GM18520 (cell line): ENCODE measurements around the gene AKAP13.

ENCODE experiments used
- ATAC-seq: cut with Tn5 transposase; IDR thresholded peaks from one replicate; pipeline ENCODE4 v1.9.1; 2021; ENCODE audit not compliant: unreplicated experiment

AKAP13 gene

DNA sequence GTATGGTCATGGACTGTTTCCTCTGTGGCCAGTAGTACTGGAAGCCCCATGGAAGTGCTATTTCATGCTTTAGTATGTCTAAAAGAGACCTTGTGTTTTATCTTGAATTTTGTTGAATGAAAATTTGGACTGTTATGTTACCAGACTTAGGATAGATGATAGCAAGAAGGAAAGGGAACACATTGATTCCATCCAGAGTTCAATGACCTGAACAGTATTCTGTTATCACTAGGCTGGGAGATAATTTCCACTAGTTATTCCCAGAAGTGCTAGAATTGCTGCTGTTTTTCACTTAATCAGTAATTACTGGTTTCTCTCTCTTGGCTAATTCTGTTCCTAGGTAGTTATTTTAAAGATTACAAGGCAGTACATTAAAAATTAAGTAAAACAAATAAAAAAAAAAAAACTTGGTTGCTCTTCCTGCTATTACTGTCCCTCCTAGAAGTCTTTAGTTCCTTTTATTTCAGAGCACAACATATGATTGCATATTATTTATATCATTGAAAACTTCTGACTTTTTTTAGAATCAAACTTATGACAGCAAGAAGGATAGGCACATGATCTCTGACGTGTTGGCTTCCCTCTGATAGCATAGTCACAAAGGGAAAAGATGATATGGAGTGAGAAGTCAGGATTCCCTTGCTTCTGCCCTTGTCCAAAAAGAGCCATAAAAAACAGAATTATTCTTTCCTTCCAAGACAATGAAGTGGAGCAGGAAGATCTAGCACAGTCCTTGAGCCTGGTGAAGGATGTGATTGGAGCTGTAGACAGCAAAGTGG is 342.2 kb downstream of the AKAP13 start:
- no peak for ATAC-seq

DNA sequence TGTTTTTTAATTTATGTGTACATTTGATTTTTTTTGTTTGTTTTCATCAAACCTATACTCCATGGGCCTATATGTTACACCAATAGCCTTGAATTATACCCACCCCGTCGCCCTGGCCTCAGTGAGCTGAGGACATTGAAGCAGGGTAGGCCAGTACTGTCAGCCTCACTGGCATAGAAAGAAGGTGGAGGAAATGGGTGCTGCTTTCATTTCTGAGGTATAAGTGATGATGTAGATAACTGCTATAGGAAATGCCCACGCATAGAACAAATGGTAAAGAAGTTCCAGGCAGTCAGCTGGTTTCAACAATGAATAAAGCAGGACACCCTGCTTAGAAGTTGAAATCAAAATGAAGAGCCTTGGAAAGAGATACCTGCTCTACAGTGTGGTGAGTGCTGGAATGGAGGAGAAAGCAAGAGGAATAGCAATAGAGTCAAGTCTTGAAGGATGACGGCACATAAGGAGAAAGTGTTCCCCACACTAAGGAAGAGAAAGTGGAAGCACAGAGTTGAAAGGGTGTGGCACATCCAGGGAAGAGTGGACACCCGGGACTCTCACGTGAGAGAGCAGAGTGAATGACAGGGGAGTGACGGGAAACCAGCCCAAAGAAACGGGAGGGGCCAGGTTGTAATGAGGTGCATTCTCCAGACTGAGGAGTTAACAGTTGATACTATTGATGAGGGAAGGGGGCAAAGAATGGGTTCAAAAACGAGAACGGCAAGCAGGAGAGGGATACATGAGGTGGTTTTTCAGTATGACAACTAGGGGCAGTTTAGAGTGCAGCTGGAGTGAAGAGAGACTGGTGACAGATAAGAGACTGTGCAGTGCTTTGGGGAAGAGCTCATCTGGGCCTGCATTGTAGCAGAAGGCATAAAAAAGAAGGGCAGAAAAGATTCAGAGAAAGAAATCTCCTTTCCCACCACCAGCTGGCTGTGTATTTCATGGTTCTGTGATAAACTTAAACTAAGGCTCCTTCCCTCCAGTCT is 343.9 kb downstream of the AKAP13 start:
- ATAC-seq: no peak

DNA sequence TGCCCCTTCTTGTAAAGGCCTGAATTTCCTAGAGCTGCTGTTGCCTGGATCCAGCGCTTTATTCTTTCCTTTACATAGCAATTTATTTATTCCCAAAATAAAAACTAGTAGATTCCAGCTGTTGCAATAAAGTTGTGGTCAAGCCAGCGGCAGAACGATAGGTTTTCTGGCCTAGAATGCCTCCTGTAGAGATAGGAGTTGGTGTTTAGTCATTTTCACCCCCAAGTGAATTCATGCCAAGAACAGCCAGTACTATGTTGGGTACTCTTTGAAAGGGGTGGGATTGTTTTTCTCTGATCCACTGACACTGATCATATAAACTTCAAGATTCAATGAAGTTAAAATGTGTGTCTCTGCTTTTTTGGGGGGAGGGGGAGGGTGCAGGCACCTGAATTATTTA is 344.6 kb downstream of the AKAP13 start:
- no peak for ATAC-seq

DNA sequence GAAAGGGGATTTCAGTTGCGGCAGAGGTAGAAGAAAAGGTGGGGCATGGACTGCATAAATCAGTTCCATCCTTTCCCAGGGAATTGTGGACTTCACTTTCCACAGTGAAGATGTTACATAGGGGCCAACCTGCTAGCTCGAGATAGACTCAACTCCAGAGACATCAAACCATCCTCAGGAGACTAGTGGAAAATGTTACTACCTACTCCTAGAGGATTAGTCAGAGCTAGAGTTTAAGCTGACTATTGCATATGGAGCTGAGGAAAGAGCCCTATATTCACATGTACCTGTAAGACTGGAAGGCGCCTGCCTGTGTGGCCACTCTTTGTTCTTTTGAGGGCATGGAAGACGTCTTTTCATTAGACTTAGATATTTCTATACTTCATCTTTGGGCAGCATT is 345.2 kb downstream of the AKAP13 start:
- no peak for ATAC-seq

- ATAC-seq: no peak
These were observed 346.1 kb downstream of the AKAP13 start for GRCh38 chr15:85726454-85726853.

GRCh38 chr15:85727068-85727467 is 346.7 kb downstream of the AKAP13 start:
- ATAC-seq: no peak

- ATAC-seq: no peak
These were observed 349.8 kb downstream of the AKAP13 start for GRCh38 chr15:85730001-85730820.

GRCh38 chr15:85733416-85733815 is 353.0 kb downstream of the AKAP13 start:
- no peak for ATAC-seq

DNA sequence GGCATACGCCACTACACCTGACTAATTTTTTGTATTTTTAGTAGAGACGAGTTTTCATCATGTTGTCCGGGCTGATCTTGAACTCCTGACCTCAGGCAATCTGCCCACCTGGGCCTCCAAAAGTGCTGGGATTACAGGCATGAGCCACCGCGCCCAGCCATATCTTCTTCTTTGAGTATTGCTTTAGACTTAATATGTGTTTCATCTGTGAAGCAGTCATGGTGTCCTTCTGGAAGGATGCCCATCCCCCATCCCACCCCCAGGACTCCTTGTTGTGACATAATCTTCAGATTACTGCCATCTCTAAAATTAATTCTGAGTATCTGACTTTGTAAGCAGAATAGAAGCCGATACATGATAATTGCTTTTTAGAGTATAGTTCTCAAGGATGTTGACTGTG is 356.7 kb downstream of the AKAP13 start:
- ATAC-seq: no peak

DNA sequence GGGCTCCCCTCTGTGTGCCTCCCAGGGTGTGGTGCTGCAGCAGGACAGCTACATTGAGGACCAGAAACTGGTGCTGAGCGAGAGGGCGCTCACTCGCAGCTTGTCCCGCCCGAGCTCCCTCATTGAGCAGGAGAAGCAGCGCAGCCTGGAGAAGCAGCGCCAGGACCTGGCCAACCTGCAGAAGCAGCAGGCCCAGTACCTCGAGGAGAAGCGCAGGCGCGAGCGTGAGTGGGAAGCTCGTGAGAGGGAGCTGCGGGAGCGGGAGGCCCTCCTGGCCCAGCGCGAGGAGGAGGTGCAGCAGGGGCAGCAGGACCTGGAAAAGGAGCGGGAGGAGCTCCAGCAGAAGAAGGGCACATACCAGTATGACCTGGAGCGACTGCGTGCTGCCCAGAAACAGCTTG is 360.6 kb downstream of the AKAP13 start:
- ATAC-seq: no peak

DNA sequence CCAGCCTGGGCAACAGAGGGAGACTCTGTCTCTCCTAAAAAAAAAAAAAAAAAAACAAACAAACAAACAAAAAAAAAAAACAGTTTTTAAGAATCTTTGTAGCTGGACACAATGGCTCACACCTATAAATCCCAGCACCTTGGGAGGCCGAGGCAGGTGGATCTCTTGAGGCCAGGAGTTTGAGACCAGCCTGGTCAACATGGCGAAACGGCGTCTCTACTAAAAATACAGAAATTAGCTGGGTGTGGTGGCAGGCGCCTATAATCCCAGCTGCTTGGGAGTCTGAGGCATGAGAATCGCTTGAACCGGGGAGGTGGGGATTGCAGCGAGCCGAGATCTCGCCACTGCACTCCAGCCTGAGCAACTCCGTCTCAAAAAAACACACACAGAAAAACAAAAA is 361.3 kb downstream of the AKAP13 start:
- ATAC-seq: no peak

- no peak for ATAC-seq
These were observed 361.9 kb downstream of the AKAP13 start for GRCh38 chr15:85742186-85742821.

- no peak for ATAC-seq
These were observed 363.1 kb downstream of the AKAP13 start for GRCh38 chr15:85743392-85744055.

DNA sequence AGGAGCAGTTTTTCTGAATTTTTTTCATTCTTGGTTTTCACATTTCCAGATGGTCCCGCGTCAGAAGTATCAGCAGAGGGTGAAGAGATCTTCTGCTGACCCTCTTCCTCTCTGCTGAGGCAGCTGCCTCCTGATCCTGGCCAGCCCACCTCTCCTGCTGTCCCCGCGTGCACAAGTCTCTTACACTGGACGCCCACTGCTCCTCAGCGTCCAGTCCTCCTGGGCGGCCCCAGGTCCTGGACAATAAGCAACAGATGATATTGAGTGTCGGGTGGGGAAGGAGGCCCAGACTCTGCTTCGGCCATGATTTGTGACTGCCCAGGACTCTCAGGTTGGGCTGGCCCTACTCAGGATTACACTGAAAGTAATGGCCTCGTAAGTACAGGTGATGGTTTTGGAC is 364.2 kb downstream of the AKAP13 start:
- ATAC-seq: no peak

GRCh38 chr15:85745023-85745422 is 364.6 kb downstream of the AKAP13 start:
- no peak for ATAC-seq

DNA sequence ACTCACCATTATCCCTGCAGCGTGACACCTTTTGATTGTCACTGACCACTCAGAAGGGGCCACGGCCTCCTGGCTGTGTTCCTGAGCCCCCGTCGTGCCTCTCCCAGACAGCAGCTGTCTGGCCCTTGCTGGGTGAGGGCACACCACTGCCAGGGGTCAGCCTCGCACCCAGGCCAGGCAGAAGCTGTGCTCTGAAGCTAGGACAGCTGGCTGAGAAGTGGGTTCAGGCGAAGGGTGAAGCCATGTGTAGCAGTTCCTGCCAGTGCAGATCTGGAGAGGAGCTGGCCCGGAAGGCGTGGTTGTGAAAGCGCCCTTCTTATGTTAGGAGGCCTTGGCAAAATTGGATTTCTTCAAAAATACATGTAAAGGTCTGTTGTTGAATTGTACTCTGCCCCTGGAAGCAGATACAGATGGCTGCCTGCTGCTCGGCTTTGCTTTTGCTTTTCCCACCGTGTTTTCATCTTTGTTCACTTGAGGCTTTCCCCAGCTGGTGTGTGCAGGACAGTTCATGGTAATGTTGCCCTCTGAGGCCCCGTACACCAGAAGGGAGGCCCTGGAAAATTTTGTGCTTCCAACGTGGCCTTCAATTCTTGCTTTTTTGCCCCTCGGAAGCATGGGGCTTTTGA is 365.2 kb downstream of the AKAP13 start:
- no peak for ATAC-seq

DNA sequence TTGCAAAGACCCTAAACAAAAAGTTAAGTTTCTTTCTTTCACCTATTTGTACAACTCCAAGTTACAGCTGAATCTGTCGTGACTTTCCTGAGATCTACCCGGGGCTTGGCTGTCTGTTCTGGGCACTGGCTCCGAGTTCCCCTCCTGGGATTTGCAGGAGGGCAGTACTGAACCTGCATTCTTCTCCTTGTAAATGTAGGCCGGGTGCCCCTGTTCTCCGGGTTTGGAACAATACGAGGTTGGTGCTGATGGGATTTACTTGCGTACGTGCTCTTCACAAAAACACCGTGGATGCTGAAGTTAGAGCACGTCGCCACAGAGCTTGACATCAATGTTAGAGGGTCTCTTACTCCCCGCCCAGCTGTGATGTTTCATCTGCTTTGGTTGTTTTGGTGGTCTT is 366.2 kb downstream of the AKAP13 start:
- no peak for ATAC-seq

DNA sequence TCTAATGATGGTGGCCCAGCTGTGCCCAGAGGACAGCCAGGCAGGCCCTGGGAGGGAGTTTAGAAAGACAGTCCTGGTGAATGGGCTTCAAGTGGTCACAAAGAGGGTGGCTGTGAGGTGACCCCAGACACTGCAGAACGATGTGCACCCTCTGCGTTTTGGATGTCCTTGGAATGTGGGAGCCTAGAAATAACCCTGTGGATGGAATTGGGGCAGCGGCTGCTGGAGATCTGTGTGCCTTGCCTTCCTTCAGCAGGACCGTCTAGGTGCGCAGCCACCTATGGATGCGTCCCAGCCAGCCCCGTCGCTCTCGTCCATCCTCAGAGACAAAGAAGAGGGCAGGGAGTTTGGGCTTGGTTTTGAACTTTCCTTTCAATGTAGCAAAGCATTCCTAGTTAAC is 367.8 kb downstream of the AKAP13 start:
- ATAC-seq: no peak

GRCh38 chr15:85748729-85749128 is 368.3 kb downstream of the AKAP13 start:
- ATAC-seq: no peak
